Endothelial cell of umbilical vein (primary cell): ENCODE measurements around the gene CKS2.

Experiments
- CTCF ChIP-seq, 2 donors: IDR thresholded peaks; 1 replicate in 1 of 2; 2 replicates in 1 of 2; pipeline ENCODE4 v1.5.1; 2011; ENCODE audit warnings: low read length in 2 of 2, mild to moderate bottlenecking in 2 of 2, moderate library complexity in 2 of 2, control low read depth in 1 of 2, inconsistent platforms in 1 of 2, low read depth in 1 of 2; ENCODE audit not compliant: insufficient read depth in 1 of 2; ENCODE audit errors: extremely low read depth in 1 of 2
- EZH2 ChIP-seq: IDR thresholded peaks from 2 replicates; pipeline ENCODE4 v1.6.1; 2012; ENCODE audit warnings: borderline replicate concordance, low read depth, mild to moderate bottlenecking, moderate library complexity, low read length, inconsistent platforms; ENCODE audit not compliant: severe bottlenecking
- FOS ChIP-seq: IDR thresholded peaks from 2 replicates; pipeline ENCODE4 v1.6.1; 2011; ENCODE audit warnings: mild to moderate bottlenecking, low read length, moderate library complexity, borderline replicate concordance; ENCODE audit not compliant: insufficient read depth
- GATA2 ChIP-seq: IDR thresholded peaks from 2 replicates; pipeline ENCODE4 v1.7.0; 2011; ENCODE audit warnings: low read depth, mild to moderate bottlenecking, moderate library complexity, mixed read lengths, low read length; ENCODE audit not compliant: insufficient read length, insufficient read depth
- JUN ChIP-seq: IDR thresholded peaks from 2 replicates; pipeline ENCODE4 v1.6.1; 2011; ENCODE audit warnings: borderline replicate concordance, low read depth; ENCODE audit not compliant: insufficient read length, insufficient read depth
- POLR2A ChIP-seq: IDR thresholded peaks from 2 replicates; pipeline ENCODE4 v1.6.1; 2012; ENCODE audit warnings: low read depth, mild to moderate bottlenecking, control low read depth, low read length
- POLR2AphosphoS5 ChIP-seq: IDR thresholded peaks from 2 replicates; pipeline ENCODE4 v1.6.1; 2012; ENCODE audit warnings: low read depth, mild to moderate bottlenecking, control low read depth, low read length, moderate library complexity; ENCODE audit not compliant: insufficient read depth
- TF ChIP-seq, protein P1 (sequence below): IDR thresholded peaks from 2 replicates; pipeline ENCODE4 v1.6.1; 2011; ENCODE audit not compliant: insufficient read depth, insufficient read length

GRCh38 chr9:89278551-89278950, 32.4 kb upstream of the CKS2 start:
- TF ChIP-seq CTCF (IDR thresholded peaks at IDR 0.05; ENCODE audit: extremely low read depth in 1 of 2, insufficient read depth in 1 of 2, low read depth in 1 of 2, low read length in 2 of 2) (no peak), POLR2A (no peak), EZH2 (no peak), POLR2AphosphoS5 (no peak), JUN (no peak), FOS (no peak), GATA2 (no peak)
- TF ChIP-seq, protein P1, sequence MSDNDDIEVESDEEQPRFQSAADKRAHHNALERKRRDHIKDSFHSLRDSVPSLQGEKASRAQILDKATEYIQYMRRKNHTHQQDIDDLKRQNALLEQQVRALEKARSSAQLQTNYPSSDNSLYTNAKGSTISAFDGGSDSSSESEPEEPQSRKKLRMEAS, result no peak
